HG03571 (cell line): ENCODE measurements around the gene BCR.
"Not testable (repeated sequence)": the region's sequence is repeated elsewhere in the genome, so short reads cannot be mapped to it uniquely, and the experiment has no call there.

Experiments
- ATAC-seq: cut with Tn5 transposase; IDR thresholded peaks from one replicate; pipeline ENCODE4 v1.9.1; 2021; ENCODE audit not compliant: unreplicated experiment

BCR gene

GRCh38 chr22:23309261-23309660 lies 129.0 kb downstream of the BCR start:
- ATAC-seq = not testable (repeated sequence)

- not testable (repeated sequence) for ATAC-seq
Measured at GRCh38 chr22:23310443-23311097, 130.3 kb downstream of the BCR start.

GRCh38 chr22:23311635-23312420 lies 131.5 kb downstream of the BCR start:
- ATAC-seq = not testable (repeated sequence)

- ATAC-seq = no peak
Measured at GRCh38 chr22:23313791-23314567, 133.7 kb downstream of the BCR start.

GRCh38 chr22:23315341-23315917 lies 135.1 kb downstream of the BCR start:
- ATAC-seq = no peak

GRCh38 chr22:23316596-23316995 lies 136.3 kb downstream of the BCR start:
- ATAC-seq = not testable (repeated sequence)

GRCh38 chr22:23318316-23318715 lies 138.0 kb downstream of the BCR start:
- ATAC-seq = not testable (repeated sequence)

- ATAC-seq = not testable (repeated sequence)
Measured at GRCh38 chr22:23322497-23323080, 142.3 kb downstream of the BCR start.

- not testable (repeated sequence) for ATAC-seq
Measured at GRCh38 chr22:23323960-23324688, 143.8 kb downstream of the BCR start.

GRCh38 chr22:23325183-23325582 lies 144.9 kb downstream of the BCR start:
- no peak for ATAC-seq

GRCh38 chr22:23333822-23334221 lies 153.5 kb downstream of the BCR start:
- not testable (repeated sequence) for ATAC-seq

GRCh38 chr22:23337672-23338071 lies 157.4 kb downstream of the BCR start:
- ATAC-seq = not testable (repeated sequence)

- not testable (repeated sequence) for ATAC-seq
Measured at GRCh38 chr22:23341942-23342695, 161.8 kb downstream of the BCR start.

- no peak for ATAC-seq
Measured at GRCh38 chr22:23351321-23351720, 171.0 kb downstream of the BCR start.

- ATAC-seq = no peak
Measured at GRCh38 chr22:23353004-23353403, 172.7 kb downstream of the BCR start.

- ATAC-seq = no peak
Measured at GRCh38 chr22:23353696-23354095, 173.4 kb downstream of the BCR start.

- no peak for ATAC-seq
Measured at GRCh38 chr22:23356094-23356493, 175.8 kb downstream of the BCR start.

- ATAC-seq = no peak
Measured at GRCh38 chr22:23357053-23357452, 176.7 kb downstream of the BCR start.

GRCh38 chr22:23359583-23360123 lies 179.3 kb downstream of the BCR start:
- no peak for ATAC-seq
